Measurements from ENCODE around the gene CALML4.
"Not testable (repeated sequence)": the region's sequence is repeated elsewhere in the genome, so short reads cannot be mapped to it uniquely, and the experiment has no call there.

The CALML4 gene

DNA sequence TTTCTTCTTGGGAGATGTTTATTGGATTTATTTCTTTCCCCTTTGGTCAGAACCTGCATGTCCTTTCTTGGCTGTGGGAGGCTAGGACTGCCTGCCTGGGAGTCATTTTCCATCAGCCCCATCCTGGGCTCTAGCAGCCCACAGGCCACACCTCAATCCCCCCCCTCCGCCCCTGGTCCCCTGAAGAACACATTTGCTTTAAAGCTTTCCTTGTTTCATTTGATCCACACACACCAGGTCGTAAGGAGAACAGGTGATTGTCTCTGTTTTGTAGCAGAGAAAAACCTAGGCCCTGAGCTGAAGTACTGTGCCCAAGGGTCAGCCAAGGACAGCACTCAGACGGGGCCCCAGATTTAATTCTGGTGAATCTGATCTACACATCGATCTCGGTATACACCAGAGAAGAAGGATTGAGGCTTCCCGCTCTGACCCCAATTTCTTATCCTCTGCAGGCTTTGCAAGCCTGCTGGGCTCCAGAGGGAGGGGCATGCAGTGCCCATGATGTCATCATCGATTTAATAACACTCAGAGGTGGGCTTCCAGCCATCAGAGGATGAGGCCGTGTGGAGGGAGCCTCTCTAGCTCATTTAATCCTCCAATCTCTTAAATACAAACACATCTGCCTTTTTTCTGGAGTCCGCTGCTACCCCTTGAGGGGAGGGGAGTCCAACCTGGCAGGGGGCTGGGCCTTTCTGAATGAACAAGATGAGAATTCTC, 26.1 kb upstream of the CALML4 start:
- Histone ChIP-seq H3K36me3 (ENCODE audit: insufficient read depth, low read length) (no peaks in the 10 kb centered on the region), H3K27me3 (ENCODE audit: control insufficient read depth, insufficient read depth, low read length) (peaks cover 3% of the 10 kb centered on the region), H3K4me2 (ENCODE audit: low read length) (no peak overlapping the region), H3K4me3 (ENCODE audit: low read length) (no peak overlapping the region), H3K4me1 (ENCODE audit: control insufficient read depth, insufficient read depth, low read length) (peaks cover 20% of the 10 kb centered on the region), H3K9me3 (replicated peaks; ENCODE audit: low read length) (no peaks in the 10 kb centered on the region), H3K9ac (ENCODE audit: low read depth, low read length) (no peak overlapping the region)

- Histone ChIP-seq H3K9ac (ENCODE audit: low read depth, low read length) (peak overlapping the region; percentile 91), H3K4me1 (ENCODE audit: control insufficient read depth, insufficient read depth, low read length) (peaks cover 20% of the 10 kb centered on the region)
Measured at GRCh38 chr15:68230157-68231100, 25.3 kb upstream of the CALML4 start.

GRCh38 chr15:68229386-68230156, 24.4 kb upstream of the CALML4 start, which contains the start of gene CLN6:
CLN6 (minus strand) TSS chr15:68229728; CDS start chr15:68229584, 144 bp downstream.
- H3K4me1 ChIP-seq (ENCODE audit: control insufficient read depth, insufficient read depth, low read length) = peaks cover 20% of the 10 kb centered on the region
- H3K9me3 ChIP-seq (replicated peaks; ENCODE audit: low read length) = no peaks in the 10 kb centered on the region
- H3K4me3 ChIP-seq (ENCODE audit: low read length) = peak within 1 kb of the TSS; percentile 79
- no peaks in the 10 kb centered on the region for H3K36me3 ChIP-seq (ENCODE audit: insufficient read depth, low read length)
- no peaks in the 10 kb centered on the region for H3K27me3 ChIP-seq (ENCODE audit: control insufficient read depth, insufficient read depth, low read length)
- peak within 1 kb of the TSS; percentile 91 for H3K9ac ChIP-seq (ENCODE audit: low read depth, low read length)
- H3K4me2 ChIP-seq (ENCODE audit: low read length) = peak within 1 kb of the TSS; percentile 96

More at GRCh38 chr15:68230157-68231100, 25.3 kb upstream of the CALML4 start:
- no peaks in the 10 kb centered on the region for H3K36me3 ChIP-seq (ENCODE audit: insufficient read depth, low read length)
- H3K4me3 ChIP-seq (ENCODE audit: low read length) = peak overlapping the region; percentile 79
- H3K27me3 ChIP-seq (ENCODE audit: control insufficient read depth, insufficient read depth, low read length) = no peaks in the 10 kb centered on the region
- no peaks in the 10 kb centered on the region for H3K9me3 ChIP-seq (replicated peaks; ENCODE audit: low read length)
- peak overlapping the region; percentile 96 for H3K4me2 ChIP-seq (ENCODE audit: low read length)

- Histone ChIP-seq H3K4me3 (ENCODE audit: low read length) (peak overlapping the region; percentile 79), H3K4me1 (ENCODE audit: control insufficient read depth, insufficient read depth, low read length) (peaks cover 20% of the 10 kb centered on the region), H3K9ac (ENCODE audit: low read depth, low read length) (peak overlapping the region; percentile 91), H3K9me3 (replicated peaks; ENCODE audit: low read length) (no peaks in the 10 kb centered on the region), H3K36me3 (ENCODE audit: insufficient read depth, low read length) (no peaks in the 10 kb centered on the region), H3K4me2 (ENCODE audit: low read length) (peak overlapping the region; percentile 96), H3K27me3 (ENCODE audit: control insufficient read depth, insufficient read depth, low read length) (no peaks in the 10 kb centered on the region)
Measured at GRCh38 chr15:68228971-68229385, 23.8 kb upstream of the CALML4 start.

GRCh38 chr15:68228143-68228970, 23.2 kb upstream of the CALML4 start:
- H3K4me1 ChIP-seq (ENCODE audit: control insufficient read depth, insufficient read depth, low read length) = peaks cover 20% of the 10 kb centered on the region
- H3K9me3 ChIP-seq (replicated peaks; ENCODE audit: low read length) = no peaks in the 10 kb centered on the region
- peak overlapping the region; percentile 79 for H3K4me3 ChIP-seq (ENCODE audit: low read length)
- H3K36me3 ChIP-seq (ENCODE audit: insufficient read depth, low read length) = no peaks in the 10 kb centered on the region
- H3K27me3 ChIP-seq (ENCODE audit: control insufficient read depth, insufficient read depth, low read length) = no peaks in the 10 kb centered on the region
- H3K4me2 ChIP-seq (ENCODE audit: low read length) = peak overlapping the region; percentile 96
- H3K9ac ChIP-seq (ENCODE audit: low read depth, low read length) = peak overlapping the region; percentile 91

GRCh38 chr15:68227643-68228142, 22.6 kb upstream of the CALML4 start:
- peaks cover 20% of the 10 kb centered on the region for H3K4me1 ChIP-seq (ENCODE audit: control insufficient read depth, insufficient read depth, low read length)
- no peaks in the 10 kb centered on the region for H3K27me3 ChIP-seq (ENCODE audit: control insufficient read depth, insufficient read depth, low read length)
- no peaks in the 10 kb centered on the region for H3K9me3 ChIP-seq (replicated peaks; ENCODE audit: low read length)
- peak overlapping the region; percentile 79 for H3K4me3 ChIP-seq (ENCODE audit: low read length)
- peak overlapping the region; percentile 91 for H3K9ac ChIP-seq (ENCODE audit: low read depth, low read length)
- no peaks in the 10 kb centered on the region for H3K36me3 ChIP-seq (ENCODE audit: insufficient read depth, low read length)
- H3K4me2 ChIP-seq (ENCODE audit: low read length) = peak overlapping the region; percentile 96

DNA sequence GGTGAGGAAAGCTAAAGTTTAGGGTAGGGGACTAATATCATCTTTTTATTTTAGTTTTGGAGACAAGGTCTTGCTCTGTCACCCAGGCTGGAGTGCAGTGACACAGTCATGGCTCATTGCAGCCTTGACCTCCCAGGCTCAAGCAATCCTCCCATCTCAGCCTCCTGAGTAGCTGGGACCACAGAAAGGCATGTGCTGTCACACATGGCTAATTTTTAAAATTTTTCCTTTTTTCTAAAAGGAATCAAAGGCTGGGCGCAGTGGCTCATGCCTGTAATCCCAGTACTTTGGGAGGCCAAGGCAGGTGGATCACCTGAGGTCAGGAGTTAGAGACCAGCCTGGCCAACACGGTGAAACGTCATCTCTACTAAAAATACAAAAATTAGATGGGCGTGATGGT, 20.3 kb upstream of the CALML4 start:
- not testable (repeated sequence) for H3K27me3 ChIP-seq (ENCODE audit: control insufficient read depth, insufficient read depth, low read length); H3K36me3 ChIP-seq (ENCODE audit: insufficient read depth, low read length); H3K9ac ChIP-seq (ENCODE audit: low read depth, low read length); H3K4me3 ChIP-seq (ENCODE audit: low read length); H3K4me2 ChIP-seq (ENCODE audit: low read length); H3K9me3 ChIP-seq (replicated peaks; ENCODE audit: low read length)
- peaks cover 20% of the 10 kb centered on the region for H3K4me1 ChIP-seq (ENCODE audit: control insufficient read depth, insufficient read depth, low read length)

GRCh38 chr15:68224546-68225250, 19.6 kb upstream of the CALML4 start:
- H3K4me3 ChIP-seq (ENCODE audit: low read length) = no peak overlapping the region
- no peaks in the 10 kb centered on the region for H3K36me3 ChIP-seq (ENCODE audit: insufficient read depth, low read length)
- H3K27me3 ChIP-seq (ENCODE audit: control insufficient read depth, insufficient read depth, low read length) = no peaks in the 10 kb centered on the region
- no peak overlapping the region for H3K4me2 ChIP-seq (ENCODE audit: low read length)
- no peak overlapping the region for H3K9ac ChIP-seq (ENCODE audit: low read depth, low read length)
- no peaks in the 10 kb centered on the region for H3K9me3 ChIP-seq (replicated peaks; ENCODE audit: low read length)
- H3K4me1 ChIP-seq (ENCODE audit: control insufficient read depth, insufficient read depth, low read length) = peaks cover 13% of the 10 kb centered on the region

GRCh38 chr15:68224108-68224507, 19.0 kb upstream of the CALML4 start:
- Histone ChIP-seq H3K9ac (ENCODE audit: low read depth, low read length) (no peak overlapping the region), H3K4me2 (ENCODE audit: low read length) (no peak overlapping the region), H3K4me3 (ENCODE audit: low read length) (no peak overlapping the region), H3K27me3 (ENCODE audit: control insufficient read depth, insufficient read depth, low read length) (no peaks in the 10 kb centered on the region), H3K36me3 (ENCODE audit: insufficient read depth, low read length) (no peaks in the 10 kb centered on the region), H3K9me3 (replicated peaks; ENCODE audit: low read length) (no peaks in the 10 kb centered on the region), H3K4me1 (ENCODE audit: control insufficient read depth, insufficient read depth, low read length) (peaks cover 13% of the 10 kb centered on the region)

GRCh38 chr15:68223171-68223570, 18.0 kb upstream of the CALML4 start:
- no peak overlapping the region for H3K4me2 ChIP-seq (ENCODE audit: low read length)
- H3K27me3 ChIP-seq (ENCODE audit: control insufficient read depth, insufficient read depth, low read length) = no peaks in the 10 kb centered on the region
- peaks cover 8% of the 10 kb centered on the region for H3K4me1 ChIP-seq (ENCODE audit: control insufficient read depth, insufficient read depth, low read length)
- no peaks in the 10 kb centered on the region for H3K9me3 ChIP-seq (replicated peaks; ENCODE audit: low read length)
- H3K9ac ChIP-seq (ENCODE audit: low read depth, low read length) = no peak overlapping the region
- H3K36me3 ChIP-seq (ENCODE audit: insufficient read depth, low read length) = no peaks in the 10 kb centered on the region
- H3K4me3 ChIP-seq (ENCODE audit: low read length) = no peak overlapping the region
